GM23338 (cell line): ENCODE measurements around the gene NCOA1. TPM values are rescaled to one million over a fixed set of nuclear protein-coding genes. Genes with fewer than 3 reads are reported as not detected.

Experiments used
- ATAC-seq: fragments of 200-7000 bp; cut with Tn5 transposase; 3 replicates; pipeline ENCODE4 v1.9.1; 2020
- DNase-seq: peaks from one replicate; pipeline ENCODE4 v3.0.0-alpha.2; 2015; ENCODE audit warnings: low spot score
- H2AFZ ChIP-seq: fragments of 200-600 bp; sonication (generic); 2 replicates; pipeline ENCODE4 v1.8.0; 2016; ENCODE audit warnings: antibody characterized with exemption, mild to moderate bottlenecking, moderate library complexity
- H3F3A ChIP-seq: fragments of 200-600 bp; sonication (generic); replicated peaks from 2 replicates; pipeline ENCODE4 v1.8.0; 2017; ENCODE audit warnings: antibody characterized with exemption, mixed run types, low read depth
- H3K27ac ChIP-seq: fragments of 200-600 bp; sonication (generic); 2 replicates; pipeline ENCODE4 v1.6.1; 2016; ENCODE audit warnings: low read depth
- H3K27me3 ChIP-seq: fragments of 200-600 bp; sonication (generic); 2 replicates; pipeline ENCODE4 v1.8.0; 2016; ENCODE audit warnings: mild to moderate bottlenecking, mixed run types, moderate library complexity; ENCODE audit not compliant: insufficient read depth
- H3K36me3 ChIP-seq: fragments of 200-600 bp; sonication (generic); 2 replicates; pipeline ENCODE4 v1.8.0; 2016; ENCODE audit warnings: mild to moderate bottlenecking; ENCODE audit not compliant: insufficient read depth
- H3K4me1 ChIP-seq: fragments of 200-600 bp; sonication (generic); 2 replicates; pipeline ENCODE4 v1.8.0; 2016; ENCODE audit warnings: mild to moderate bottlenecking, moderate library complexity; ENCODE audit not compliant: insufficient read depth
- H3K4me2 ChIP-seq: fragments of 200-600 bp; sonication (generic); 2 replicates; pipeline ENCODE4 v1.7.1; 2017; ENCODE audit warnings: mixed run types
- H3K4me3 ChIP-seq: fragments of 200-600 bp; sonication (generic); 2 replicates; pipeline ENCODE4 v1.6.1; 2016; ENCODE audit warnings: mixed run types
- H3K79me2 ChIP-seq: fragments of 200-600 bp; sonication (generic); replicated peaks from 2 replicates; pipeline ENCODE4 v1.8.0; 2017; ENCODE audit warnings: mild to moderate bottlenecking; ENCODE audit not compliant: insufficient read depth
- H3K9me2 ChIP-seq: fragments of 200-600 bp; sonication (generic); 2 replicates; pipeline ENCODE4 v1.8.0; 2017; ENCODE audit not compliant: insufficient read depth
- H4K20me1 ChIP-seq: fragments of 200-600 bp; sonication (generic); replicated peaks from 2 replicates; pipeline ENCODE4 v1.8.0; 2017; ENCODE audit warnings: mild to moderate bottlenecking; ENCODE audit not compliant: insufficient read depth
- H3K27ac Mint-ChIP-seq: 2 replicates; pipeline ENCODE4 v1.8.0; 2020; ENCODE audit warnings: inconsistent platforms, mild to moderate bottlenecking, moderate library complexity, mixed read lengths
- H3K27me3 Mint-ChIP-seq: 3 replicates; pipeline ENCODE4 v1.8.0; 2022; ENCODE audit warnings: low read depth, mild to moderate bottlenecking, moderate library complexity, mixed read lengths, inconsistent platforms; ENCODE audit not compliant: insufficient read depth, poor library complexity
- H3K36me3 Mint-ChIP-seq: 3 replicates; pipeline ENCODE4 v1.8.0; 2021; ENCODE audit warnings: low read depth, mild to moderate bottlenecking, inconsistent platforms, moderate library complexity, mixed read lengths
- H3K4me1 Mint-ChIP-seq: 3 replicates; pipeline ENCODE4 v1.8.0; 2020; ENCODE audit warnings: mild to moderate bottlenecking, inconsistent platforms, mixed read lengths
- H3K4me3 Mint-ChIP-seq: 3 replicates; pipeline ENCODE4 v1.8.0; 2021; ENCODE audit warnings: moderate library complexity, mild to moderate bottlenecking, inconsistent platforms, mixed read lengths
- H3K9me3 Mint-ChIP-seq: 3 replicates; pipeline ENCODE4 v1.8.0; 2020; ENCODE audit warnings: moderate library complexity, mild to moderate bottlenecking, inconsistent platforms, mixed read lengths
- CREB1 ChIP-seq: fragments of 250-450 bp; sonication (Bioruptor Pico); IDR thresholded peaks from 2 replicates; pipeline ENCODE4 v1.5.0; 2020; ENCODE audit warnings: low read depth, mild to moderate bottlenecking, moderate library complexity
- CTCF ChIP-seq, 2 experiments: fragments of 200-600 bp in 1 of 2; sonication (generic) in 1 of 2; conservative IDR thresholded peaks; 2 replicates each; pipeline versions ENCODE4 v1.5.1 to v1.6.1; 2016 to 2017; ENCODE audit warnings: antibody characterized with exemption in 2 of 2, low read depth in 2 of 2, mild to moderate bottlenecking in 2 of 2, moderate library complexity in 1 of 2
- EZH2 ChIP-seq: fragments of 200-600 bp; sonication (generic); IDR thresholded peaks from one replicate; pipeline ENCODE4 v1.8.0; 2017; ENCODE audit warnings: antibody characterized with exemption, mild to moderate bottlenecking, low read depth; ENCODE audit not compliant: unreplicated experiment
- EZH2phosphoT487 ChIP-seq: fragments of 200-600 bp; sonication (generic); IDR thresholded peaks from one replicate; pipeline ENCODE4 v1.8.1; 2018; ENCODE audit warnings: antibody characterized with exemption; ENCODE audit not compliant: unreplicated experiment
- JUNB ChIP-seq: IDR thresholded peaks from one replicate; pipeline ENCODE4 v1.6.1; 2016; ENCODE audit warnings: antibody characterized with exemption; ENCODE audit not compliant: unreplicated experiment
- NANOG ChIP-seq: IDR thresholded peaks from 2 replicates; pipeline ENCODE4 v1.6.1; 2016; ENCODE audit warnings: antibody characterized with exemption, borderline replicate concordance
- POLR2AphosphoS5 ChIP-seq: IDR thresholded peaks from 2 replicates; pipeline ENCODE4 v1.6.1; 2016; ENCODE audit warnings: antibody characterized with exemption, low read depth
- REST ChIP-seq: IDR thresholded peaks from one replicate; pipeline ENCODE4 v1.6.1; 2018; ENCODE audit warnings: antibody characterized with exemption; ENCODE audit not compliant: unreplicated experiment
- STAT1 ChIP-seq: IDR thresholded peaks from one replicate; pipeline ENCODE4 v1.6.1; 2016; ENCODE audit warnings: antibody characterized with exemption; ENCODE audit not compliant: unreplicated experiment
- ZNF114 ChIP-seq: fragments of 250-450 bp; sonication (Bioruptor Pico); IDR thresholded peaks from 2 replicates; pipeline ENCODE4 v1.5.0; 2020; ENCODE audit warnings: mild to moderate bottlenecking, moderate library complexity
- ZNF331 ChIP-seq: fragments of 250-450 bp; sonication (Bioruptor Pico); IDR thresholded peaks from 2 replicates; pipeline ENCODE4 v1.5.0; 2020; ENCODE audit warnings: low read depth, mild to moderate bottlenecking, moderate library complexity
- polyA plus RNA-seq: library from polyadenylated mRNA; unstranded; fragments of >200 nt; fragmentation: Nextera tagmentation; extraction: Ambion mirVana; gene quantifications from 2 replicates; pipeline ENCODE4 v1.2.1, GENCODE V29; 2016
- total RNA-seq: library from RNA; depleted of rRNA; stranded (reverse); fragments of >200 nt; shearing (Covaris generic); gene quantifications from 2 replicates; pipeline ENCODE4 v1.2.3, GENCODE V29; 2014
- TF ChIP-seq, protein P1 (sequence below): fragments of 250-450 bp; sonication (Bioruptor Pico); IDR thresholded peaks from 2 replicates; pipeline ENCODE4 v1.5.0; 2020; ENCODE audit warnings: mild to moderate bottlenecking, moderate library complexity
- TF ChIP-seq, protein P2 (sequence below): IDR thresholded peaks from 2 replicates; pipeline ENCODE4 v1.6.1; 2016; ENCODE audit warnings: antibody characterized with exemption

NCOA1 gene
- total and polyA plus RNA-seq, 2 experiments from 2014 or later = 7.1 to 15.1 TPM

DNA sequence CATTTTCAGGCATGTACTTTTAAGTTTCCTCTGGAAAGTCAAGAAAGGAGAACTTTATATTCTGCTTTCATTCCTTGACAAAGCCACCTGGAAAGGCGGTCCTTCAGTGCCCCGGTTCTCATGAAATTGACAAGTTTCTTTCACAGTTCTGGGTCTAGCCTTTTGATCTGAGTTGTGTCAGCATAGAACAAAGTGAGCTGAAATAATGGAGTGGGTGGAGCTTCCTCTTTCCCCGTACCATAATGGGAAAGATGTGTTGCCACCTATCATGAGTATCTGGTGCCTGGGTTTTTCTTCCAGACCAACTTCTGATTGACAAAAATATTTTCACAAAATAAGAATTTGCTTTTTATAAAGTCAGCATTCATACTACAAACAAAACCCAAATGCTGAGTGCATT, 252.9 kb downstream of the NCOA1 start:
- ATAC-seq = no peak
- no peak for DNase-seq
- H3K36me3 Mint-ChIP-seq = no peaks in the 10 kb centered on the region
- H3K4me1 ChIP-seq = no peaks in the 10 kb centered on the region
- no peak overlapping the region for H3K27ac Mint-ChIP-seq
- H3K9me3 Mint-ChIP-seq = no peaks in the 10 kb centered on the region
- 0 out of 3 replicates have a peak, but pooled peaks cover under 1% of the 10 kb centered on the region for H3K4me1 Mint-ChIP-seq
- H3K4me3 ChIP-seq = no peak overlapping the region
- no peaks in the 10 kb centered on the region for H3K79me2 ChIP-seq
- H3K27ac ChIP-seq = no peak overlapping the region
- TF ChIP-seq EZH2 (no peak), REST (no peak), POLR2AphosphoS5 (no peak), CREB1 (no peak), EZH2phosphoT487 (no peak), CTCF (conservative IDR thresholded peaks at IDR 0.05; ENCODE audit: low read depth in 2 of 2) (no peak), ZNF114 (CRISPR knock-in tag) (no peak), NANOG (no peak), ZNF331 (CRISPR knock-in tag) (no peak), JUNB (no peak), STAT1 (no peak)
- TF ChIP-seq, protein P1, sequence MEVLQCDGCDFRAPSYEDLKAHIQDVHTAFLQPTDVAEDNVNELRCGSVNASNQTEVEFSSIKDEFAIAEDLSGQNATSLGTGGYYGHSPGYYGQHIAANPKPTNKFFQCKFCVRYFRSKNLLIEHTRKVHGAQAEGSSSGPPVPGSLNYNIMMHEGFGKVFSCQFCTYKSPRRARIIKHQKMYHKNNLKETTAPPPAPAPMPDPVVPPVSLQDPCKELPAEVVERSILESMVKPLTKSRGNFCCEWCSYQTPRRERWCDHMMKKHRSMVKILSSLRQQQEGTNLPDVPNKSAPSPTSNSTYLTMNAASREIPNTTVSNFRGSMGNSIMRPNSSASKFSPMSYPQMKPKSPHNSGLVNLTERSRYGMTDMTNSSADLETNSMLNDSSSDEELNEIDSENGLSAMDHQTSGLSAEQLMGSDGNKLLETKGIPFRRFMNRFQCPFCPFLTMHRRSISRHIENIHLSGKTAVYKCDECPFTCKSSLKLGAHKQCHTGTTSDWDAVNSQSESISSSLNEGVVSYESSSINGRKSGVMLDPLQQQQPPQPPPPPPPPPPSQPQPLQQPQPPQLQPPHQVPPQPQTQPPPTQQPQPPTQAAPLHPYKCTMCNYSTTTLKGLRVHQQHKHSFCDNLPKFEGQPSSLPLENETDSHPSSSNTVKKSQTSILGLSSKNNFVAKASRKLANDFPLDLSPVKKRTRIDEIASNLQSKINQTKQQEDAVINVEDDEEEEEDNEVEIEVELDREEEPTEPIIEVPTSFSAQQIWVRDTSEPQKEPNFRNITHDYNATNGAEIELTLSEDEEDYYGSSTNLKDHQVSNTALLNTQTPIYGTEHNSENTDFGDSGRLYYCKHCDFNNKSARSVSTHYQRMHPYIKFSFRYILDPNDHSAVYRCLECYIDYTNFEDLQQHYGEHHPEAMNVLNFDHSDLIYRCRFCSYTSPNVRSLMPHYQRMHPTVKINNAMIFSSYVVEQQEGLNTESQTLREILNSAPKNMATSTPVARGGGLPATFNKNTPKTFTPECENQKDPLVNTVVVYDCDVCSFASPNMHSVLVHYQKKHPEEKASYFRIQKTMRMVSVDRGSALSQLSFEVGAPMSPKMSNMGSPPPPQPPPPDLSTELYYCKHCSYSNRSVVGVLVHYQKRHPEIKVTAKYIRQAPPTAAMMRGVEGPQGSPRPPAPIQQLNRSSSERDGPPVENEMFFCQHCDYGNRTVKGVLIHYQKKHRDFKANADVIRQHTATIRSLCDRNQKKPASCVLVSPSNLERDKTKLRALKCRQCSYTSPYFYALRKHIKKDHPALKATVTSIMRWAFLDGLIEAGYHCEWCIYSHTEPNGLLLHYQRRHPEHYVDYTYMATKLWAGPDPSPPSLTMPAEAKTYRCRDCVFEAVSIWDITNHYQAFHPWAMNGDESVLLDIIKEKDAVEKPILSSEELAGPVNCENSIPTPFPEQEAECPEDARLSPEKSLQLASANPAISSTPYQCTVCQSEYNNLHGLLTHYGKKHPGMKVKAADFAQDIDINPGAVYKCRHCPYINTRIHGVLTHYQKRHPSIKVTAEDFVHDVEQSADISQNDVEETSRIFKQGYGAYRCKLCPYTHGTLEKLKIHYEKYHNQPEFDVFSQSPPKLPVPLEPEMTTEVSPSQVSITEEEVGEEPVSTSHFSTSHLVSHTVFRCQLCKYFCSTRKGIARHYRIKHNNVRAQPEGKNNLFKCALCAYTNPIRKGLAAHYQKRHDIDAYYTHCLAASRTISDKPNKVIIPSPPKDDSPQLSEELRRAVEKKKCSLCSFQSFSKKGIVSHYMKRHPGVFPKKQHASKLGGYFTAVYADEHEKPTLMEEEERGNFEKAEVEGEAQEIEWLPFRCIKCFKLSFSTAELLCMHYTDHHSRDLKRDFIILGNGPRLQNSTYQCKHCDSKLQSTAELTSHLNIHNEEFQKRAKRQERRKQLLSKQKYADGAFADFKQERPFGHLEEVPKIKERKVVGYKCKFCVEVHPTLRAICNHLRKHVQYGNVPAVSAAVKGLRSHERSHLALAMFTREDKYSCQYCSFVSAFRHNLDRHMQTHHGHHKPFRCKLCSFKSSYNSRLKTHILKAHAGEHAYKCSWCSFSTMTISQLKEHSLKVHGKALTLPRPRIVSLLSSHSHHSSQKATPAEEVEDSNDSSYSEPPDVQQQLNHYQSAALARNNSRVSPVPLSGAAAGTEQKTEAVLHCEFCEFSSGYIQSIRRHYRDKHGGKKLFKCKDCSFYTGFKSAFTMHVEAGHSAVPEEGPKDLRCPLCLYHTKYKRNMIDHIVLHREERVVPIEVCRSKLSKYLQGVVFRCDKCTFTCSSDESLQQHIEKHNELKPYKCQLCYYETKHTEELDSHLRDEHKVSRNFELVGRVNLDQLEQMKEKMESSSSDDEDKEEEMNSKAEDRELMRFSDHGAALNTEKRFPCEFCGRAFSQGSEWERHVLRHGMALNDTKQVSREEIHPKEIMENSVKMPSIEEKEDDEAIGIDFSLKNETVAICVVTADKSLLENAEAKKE (CRISPR knock-in tag) = no peak
- TF ChIP-seq, protein P2, sequence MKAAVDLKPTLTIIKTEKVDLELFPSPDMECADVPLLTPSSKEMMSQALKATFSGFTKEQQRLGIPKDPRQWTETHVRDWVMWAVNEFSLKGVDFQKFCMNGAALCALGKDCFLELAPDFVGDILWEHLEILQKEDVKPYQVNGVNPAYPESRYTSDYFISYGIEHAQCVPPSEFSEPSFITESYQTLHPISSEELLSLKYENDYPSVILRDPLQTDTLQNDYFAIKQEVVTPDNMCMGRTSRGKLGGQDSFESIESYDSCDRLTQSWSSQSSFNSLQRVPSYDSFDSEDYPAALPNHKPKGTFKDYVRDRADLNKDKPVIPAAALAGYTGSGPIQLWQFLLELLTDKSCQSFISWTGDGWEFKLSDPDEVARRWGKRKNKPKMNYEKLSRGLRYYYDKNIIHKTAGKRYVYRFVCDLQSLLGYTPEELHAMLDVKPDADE = no peak
- H3K27me3 ChIP-seq = no peaks in the 10 kb centered on the region
- H2AFZ ChIP-seq = no peak overlapping the region
- no peaks in the 10 kb centered on the region for H3F3A ChIP-seq
- no peaks in the 10 kb centered on the region for H3K36me3 ChIP-seq
- no peak overlapping the region for H3K4me3 Mint-ChIP-seq
- H3K4me2 ChIP-seq = no peak overlapping the region
- H4K20me1 ChIP-seq = no peaks in the 10 kb centered on the region
- H3K9me2 ChIP-seq = no peaks in the 10 kb centered on the region
- H3K27me3 Mint-ChIP-seq = no peaks in the 10 kb centered on the region
